Stimulated activated CD4-positive, alpha-beta T cell treated with anti-CD3 and anti-CD28 coated beads, Interleukin-15, amount 100 ng/mL, for 1 hour (primary cell): ENCODE results near the gene TSHZ2.

Experiments
- DNase-seq, 2 donors: peaks; one replicate each; pipeline ENCODE4 v3.0.0-alpha.2; 2020; ENCODE audit warnings: low read depth in 1 of 2, low spot score in 1 of 2

The TSHZ2 gene

DNA sequence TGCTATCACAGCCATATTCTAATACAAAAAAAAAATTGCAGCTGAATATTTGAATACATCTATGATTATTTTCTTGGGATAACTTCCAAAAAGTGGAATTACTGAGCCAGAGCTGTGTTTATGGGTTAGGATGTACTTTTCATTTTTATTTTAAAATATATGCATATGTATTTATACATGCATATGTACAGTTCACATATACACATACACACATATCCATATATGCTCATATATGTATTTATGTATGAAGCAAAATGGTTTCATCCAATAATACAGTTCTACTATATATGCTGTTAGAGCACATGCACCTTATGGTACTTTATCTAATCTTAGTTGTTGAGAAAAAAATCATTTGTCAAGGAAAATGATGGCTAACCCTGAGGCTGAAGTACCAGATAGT lies 54.9 kb downstream of the TSHZ2 start:
- DNase-seq: no peak

DNA sequence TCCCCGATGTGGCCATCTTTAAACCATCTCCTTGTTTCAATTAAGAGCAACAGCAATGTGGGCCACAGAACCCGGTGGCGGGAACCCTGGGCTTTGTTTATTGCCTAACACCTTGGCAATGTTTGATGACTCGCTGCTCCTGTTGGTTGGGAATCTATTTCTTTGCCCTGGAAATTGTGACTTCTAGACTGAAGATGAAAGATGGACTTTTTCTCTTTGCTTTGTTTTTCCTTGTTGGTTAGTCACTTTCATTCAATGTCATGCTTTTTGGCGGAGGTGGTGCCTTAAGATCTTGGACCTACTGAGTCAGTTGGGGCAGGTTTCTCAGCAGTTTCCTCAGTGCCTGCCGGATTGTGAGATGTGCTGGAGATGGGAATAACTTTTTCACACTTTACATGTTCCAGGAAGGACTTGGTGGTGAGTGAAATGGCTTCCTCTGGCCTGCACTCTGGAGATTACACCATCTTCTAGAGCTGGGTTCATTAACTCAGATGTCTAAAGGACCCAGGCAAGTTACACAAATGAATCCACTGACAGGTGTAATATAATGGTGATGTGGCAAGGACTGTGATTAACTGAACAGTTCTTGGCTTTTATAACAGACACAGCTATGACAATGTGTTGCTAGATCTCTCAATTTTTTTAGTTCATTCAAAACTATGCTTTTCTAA lies 56.3 kb downstream of the TSHZ2 start:
- DNase-seq: no peak

DNA sequence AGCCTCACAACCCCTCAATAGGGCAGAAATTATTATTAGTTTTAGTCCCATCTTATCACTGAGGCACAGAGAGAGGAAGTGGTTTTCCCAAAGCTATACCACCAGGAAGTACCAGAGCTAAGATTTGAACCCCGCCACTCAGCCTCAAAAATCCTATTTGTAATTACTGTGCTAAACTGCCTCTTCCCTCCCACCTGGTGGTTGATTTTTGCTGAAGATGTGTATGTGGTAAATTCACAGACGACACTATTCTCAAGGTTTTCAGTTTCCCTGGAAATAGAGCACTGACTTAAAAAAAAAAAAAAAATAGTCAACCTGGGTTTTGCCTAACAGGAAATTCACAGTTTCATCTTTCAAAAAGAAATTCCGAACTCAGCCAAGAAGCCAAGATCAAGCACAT lies 57.9 kb downstream of the TSHZ2 start:
- no peak for DNase-seq

DNA sequence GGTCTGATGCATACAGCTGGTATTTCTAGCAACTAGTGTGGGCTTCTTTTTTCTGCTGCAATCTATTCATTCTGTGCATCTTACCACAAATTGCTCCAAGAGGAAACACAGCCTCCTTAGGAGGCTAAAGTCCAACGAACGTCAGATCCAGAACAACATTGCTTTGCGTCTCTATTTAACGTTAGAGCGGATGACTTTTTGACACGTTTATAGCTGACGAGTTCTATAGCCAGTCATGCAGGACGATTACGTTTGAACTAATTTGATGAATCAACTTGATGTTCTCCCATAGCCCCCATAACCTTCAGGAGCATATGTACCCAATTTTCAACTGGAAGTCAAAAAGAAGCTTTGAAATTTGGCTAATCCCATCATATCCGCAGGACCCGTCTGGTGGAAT lies 59.9 kb downstream of the TSHZ2 start:
- DNase-seq: no peak

DNA sequence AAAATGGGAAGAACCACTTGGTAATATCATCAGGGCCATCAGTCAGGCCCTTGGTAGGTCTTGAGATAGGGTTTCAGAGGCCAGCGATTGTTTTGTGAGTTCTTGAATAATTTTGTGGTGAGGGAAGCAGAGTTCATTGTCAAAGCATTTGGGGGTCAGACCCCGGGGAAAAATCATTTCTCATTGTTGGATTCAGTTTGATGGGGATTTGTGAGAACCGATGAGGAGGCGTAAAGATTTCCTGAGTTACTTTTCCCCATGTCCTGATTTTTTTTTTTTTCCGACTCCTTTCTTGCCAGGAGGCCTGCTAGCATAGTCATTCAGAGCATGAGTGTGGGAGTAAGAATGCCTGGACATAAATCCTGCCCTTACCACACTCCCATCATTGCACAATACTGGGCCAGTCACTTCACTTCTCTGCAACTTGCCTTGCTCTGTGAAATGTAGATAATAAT lies 60.3 kb downstream of the TSHZ2 start:
- no peak for DNase-seq

DNA sequence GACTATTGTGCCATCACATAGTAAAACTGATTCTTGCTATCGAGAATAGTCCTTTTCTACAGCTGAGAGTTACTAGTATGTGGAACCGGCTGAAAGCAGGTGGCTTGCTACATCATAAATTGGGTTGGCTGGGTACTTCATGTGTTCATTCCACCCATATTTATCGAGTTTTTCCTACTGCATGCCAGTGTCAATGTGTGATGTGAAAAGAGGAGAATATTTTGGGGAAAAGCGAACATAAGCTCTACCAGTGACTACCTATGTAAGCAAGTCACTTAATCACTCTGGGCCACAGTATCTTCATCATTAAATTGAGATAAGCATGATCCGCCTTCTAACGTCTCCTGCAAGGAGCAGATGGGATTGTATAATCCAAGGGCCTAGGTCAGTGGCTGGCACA lies 61.0 kb downstream of the TSHZ2 start:
- DNase-seq: no peak

DNA sequence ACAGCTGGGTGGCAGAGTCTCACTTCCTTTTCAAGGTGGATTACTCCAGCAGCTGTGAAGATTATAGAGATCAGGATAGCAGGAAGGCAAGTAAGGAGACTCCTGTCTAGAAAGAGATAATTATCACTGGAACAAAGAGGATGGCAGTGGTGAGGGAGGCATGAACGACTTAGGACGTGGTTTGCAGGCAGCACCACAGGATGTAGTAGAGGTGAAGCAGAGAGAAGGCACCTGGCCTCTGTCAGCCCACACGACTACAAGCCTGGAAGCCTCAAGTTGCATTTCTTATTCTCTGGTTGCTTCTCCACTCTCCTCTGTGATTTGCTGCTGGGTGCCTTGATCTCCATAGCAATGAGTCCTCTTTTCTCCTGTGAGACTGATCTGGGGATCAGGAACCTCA lies 62.7 kb downstream of the TSHZ2 start:
- no peak for DNase-seq

DNA sequence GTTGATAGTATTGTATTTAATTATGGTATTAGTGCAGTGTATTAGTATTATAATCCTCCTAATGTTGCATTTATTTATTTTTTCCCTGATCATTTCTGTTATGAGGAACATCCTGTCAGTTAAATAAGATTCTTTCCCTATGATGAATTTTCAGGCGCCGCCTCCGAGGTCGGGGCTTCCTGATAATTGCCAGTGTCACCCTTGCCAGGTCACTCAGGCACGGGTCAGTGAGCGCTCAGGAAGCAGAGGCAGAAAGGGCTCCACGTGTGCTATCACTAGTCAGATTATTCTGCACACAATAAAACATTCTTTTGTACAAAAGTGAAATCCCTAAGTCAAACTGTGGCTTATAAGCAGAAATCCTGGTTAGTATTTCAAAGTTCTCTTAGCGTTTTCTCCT lies 64.8 kb downstream of the TSHZ2 start:
- DNase-seq: no peak

DNA sequence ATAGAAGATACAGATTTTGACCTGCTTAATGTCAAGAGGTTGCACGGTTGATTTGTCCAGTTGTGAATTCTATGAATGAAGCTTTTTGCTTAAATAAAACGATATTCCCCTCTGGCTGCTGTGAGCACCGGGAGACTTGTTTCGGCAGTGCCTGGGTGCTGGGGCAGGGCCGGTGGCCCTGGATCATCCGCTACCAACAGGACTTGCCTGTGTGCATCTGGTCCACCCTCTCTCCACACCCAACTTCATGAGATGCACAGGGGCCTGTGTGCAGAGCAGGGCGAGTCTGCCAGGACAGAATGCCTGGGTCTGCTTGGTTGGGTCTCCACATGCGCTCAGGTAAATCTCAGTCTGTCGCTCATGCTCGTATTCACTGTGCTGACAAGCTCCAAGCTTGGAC lies 65.5 kb downstream of the TSHZ2 start:
- no peak for DNase-seq

DNA sequence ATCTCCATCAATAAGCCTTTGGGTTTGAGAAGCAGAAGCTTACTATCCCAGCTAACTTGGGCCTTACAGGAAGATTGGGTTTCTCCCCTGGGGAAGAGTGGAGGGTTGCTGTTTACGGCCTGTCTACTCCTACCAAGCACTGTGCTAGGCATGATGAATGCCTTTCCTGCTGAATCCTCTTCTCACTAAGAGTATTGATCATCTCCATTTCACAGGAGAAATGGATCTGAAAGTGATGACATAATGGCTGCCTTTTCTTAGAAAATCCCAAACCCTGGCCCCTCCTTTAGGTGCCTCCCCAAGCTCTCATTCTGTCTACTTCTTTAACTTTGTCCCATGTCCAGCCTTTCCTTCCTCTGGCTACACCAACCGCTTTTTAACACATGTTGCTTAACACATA lies 66.1 kb downstream of the TSHZ2 start:
- DNase-seq: no peak

DNA sequence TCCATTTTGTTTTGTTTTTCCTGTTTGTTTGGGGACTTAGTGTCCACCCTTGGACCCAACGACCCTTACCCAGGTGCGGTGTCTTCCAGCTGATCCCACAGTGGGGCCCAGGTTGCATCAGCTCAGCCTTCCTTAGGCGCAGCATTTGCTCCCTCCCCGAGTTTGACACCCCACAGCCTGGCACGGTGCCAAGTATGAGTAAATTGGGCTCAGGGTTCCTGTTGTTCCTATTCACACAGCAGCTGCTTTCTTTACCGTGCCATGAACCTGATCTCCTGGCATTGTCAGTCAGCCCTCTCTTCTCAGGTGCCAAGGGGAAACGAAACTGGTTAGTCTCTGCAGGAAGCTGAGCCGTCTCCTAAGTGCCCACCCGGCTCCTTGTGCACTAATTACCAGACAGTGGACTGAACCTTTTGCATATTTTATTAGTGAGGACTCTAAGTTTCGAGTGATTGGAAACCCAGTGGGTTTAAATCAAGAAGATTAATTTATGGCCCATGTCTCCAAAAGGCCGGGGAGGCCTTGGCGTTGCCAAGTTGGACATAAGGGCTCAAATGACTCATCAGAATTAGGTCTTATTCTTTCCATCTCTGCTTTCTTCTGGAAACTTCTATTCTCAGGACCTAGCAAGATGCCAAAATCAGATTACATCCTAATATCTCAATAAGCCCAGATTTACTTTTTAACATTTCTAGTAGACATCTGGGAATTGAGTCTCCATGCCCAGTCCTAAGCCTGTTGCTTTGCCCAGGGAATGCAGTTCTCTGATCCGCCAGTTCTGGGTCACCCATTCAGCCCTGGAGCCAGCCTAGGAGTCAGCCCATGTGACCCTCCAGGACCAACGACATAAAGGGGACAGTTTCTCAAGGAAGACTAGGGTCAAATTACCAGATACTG lies 68.8 kb downstream of the TSHZ2 start:
- no peak for DNase-seq

DNA sequence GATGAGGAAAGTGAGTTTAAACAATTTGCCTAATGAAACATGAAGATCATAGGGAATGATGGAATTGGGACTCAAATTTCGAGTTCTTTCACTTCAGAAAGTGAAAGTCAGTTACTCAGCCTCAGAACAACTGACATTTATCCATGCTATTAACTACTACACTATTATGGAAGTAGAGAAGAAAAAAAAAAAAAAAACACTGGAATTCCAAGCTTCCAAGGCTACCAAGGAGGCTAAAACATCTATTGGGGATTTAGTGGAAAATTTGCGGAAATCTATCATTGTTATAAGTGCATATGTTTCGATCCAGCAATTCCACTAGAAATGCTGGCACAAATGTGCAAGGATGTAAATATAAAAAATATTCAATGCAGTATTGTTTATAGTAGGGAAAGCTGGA lies 70.4 kb downstream of the TSHZ2 start:
- no peak for DNase-seq

DNA sequence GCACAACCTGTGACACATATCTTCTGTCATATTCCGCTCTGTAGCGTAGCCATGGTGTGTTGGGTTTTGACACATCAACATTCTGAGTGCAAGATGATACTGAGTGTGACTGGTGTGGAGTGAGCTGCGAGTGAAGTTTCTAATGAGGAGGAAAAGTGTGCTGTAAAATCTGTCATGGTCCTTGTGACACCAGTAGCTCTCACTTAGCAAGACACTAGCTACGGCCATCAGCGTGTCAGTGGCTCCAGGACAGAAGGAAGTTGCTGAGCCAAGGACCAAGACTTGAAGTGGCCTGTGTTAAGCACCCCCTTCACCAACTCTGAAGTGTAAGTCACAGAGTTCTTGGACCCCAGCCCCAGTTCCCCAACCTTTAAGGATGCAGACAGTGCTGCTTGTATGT lies 72.1 kb downstream of the TSHZ2 start:
- DNase-seq: no peak

DNA sequence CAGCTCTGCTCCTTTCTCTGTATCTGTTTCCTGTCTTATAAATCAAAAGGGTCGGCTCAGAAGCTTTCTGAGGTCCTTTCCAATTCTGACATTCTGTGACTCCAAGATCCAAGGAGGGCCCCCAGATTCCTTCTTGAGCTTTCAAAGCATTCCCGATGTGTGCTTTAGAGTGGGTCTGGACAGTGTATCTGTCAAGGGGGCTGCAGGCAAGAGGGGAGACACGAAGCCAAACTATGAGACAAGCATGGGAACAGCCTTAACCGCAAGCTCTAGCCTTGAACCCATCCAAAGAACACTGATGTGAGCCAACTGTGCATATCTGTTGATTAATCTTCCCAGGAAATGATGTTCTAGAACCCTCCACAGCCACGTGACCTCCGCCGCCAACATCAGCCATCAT lies 73.8 kb downstream of the TSHZ2 start:
- DNase-seq: no peak

DNA sequence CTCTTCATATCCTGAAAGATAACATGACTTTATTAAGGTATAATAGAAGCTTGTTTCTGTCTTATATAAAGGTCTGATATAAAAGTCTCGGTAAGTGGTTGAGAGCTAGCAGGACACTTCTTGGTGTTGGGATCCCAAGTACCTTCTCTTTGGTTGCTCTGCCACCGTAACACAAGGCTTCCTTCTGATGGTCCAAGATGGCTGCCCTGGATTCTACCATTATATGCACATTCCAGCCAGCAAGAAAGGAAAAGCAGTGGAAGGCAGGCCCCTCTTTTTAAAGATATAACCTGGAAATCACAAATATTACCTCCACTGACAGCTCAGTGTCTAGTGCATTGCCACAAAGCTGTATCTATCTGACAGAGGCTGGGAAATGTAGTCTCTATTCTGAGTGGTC lies 75.0 kb downstream of the TSHZ2 start:
- no peak for DNase-seq

DNA sequence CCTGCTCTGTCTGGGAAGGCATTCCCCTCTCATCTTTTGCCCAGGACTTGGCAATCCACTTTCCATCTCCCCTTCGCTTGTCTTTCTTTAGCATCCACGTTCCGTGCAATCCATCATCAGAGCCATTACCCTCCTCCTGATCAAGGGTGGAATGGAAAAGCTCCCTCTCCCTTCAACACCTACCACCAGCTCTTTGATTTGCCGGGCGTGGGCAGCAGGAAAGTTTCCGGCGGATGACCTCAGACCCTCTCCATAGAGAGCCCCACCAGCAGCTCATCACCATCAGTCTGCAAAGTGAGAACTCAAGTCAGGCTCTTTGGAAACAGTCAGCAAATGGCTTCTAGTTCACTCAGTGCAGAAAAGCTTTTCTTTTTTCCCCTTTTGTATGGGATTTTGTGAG lies 76.2 kb downstream of the TSHZ2 start:
- no peak for DNase-seq

DNA sequence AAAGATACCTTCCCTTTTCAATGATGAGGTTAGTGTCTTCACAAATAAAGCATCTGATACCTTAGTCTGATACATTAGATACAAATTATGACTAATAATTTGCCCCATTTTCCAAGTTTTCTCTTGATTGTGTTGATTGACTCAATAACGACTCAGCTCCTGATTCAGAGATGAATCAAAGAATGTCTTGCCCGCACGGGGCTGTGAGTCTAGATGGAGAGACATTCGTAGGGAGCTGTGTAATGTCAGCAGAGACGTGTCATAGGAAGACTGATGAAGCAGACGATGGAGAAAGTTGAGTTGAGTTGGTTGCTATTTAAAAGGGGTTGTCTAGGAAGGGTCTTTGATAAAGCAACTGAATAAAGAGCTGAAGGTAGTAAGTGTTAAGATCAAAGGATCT lies 78.2 kb downstream of the TSHZ2 start:
- DNase-seq: no peak

DNA sequence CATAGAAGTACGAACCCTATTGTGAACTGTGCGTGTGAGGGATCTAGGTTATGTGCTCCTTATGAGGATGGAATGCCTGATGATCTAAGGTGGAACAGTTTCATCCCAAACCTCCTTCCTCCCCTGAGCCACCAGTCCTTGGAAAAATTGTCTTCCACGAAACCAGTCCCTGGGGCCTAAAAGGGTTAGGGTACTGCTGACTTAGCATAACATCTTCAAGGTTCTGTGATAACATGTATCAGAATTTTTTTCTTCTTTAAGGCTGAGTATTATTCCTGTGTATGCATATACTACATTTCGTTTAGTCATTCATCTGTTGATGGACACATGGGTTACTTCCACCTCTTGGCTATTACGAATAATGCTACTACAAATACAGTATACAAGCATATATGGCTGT lies 80.2 kb downstream of the TSHZ2 start:
- no peak for DNase-seq

DNA sequence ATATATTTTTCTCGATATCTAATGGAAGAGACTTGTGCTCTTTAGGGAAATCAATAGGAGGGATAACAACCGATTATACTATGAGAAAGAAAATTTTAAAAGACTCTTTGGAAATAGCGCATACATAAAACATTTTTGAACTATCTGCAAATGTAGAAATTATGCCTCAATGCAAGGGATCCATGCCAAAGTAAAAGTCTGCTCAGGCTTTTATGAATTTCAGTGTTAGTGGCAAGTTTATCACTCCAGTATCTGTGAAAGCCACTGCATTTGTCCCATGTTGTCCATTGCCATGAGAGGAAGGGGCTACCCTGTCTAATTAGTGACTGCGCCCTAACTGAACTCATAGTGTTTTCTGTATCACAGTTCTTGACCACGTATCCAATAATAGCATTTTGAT lies 81.4 kb downstream of the TSHZ2 start:
- DNase-seq: no peak

DNA sequence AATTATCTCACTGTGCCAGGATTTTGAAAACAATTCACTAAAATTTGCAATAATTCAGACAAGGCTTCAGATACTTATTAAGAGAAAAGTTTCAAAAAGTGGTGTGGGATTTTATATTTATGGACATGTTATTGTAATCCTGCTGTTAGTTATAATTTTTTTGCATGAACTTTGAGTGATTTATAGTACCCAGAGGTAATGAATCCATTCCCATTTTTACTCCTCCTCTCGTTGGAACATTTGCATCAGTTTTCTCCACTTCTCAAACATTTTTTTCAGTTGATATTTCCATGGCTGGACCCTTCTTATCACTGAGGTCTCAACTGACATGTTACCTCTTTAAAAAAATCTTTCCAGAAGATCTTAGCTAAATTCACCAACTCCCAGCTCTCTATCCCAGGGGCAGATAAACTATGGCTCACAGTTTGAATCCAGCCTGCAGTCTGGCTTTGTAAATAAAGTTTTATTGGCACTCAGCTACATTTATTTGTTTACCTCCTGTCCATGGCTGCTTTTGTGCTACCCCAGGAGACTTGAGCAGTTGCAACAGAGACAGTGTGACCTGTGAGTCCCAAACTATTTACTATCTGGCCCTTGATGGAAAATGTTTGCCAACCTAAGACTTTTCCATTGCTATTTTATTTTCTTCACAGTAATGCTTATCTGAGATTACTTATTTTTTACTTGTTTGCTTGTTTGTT lies 83.4 kb downstream of the TSHZ2 start:
- DNase-seq: no peak

DNA sequence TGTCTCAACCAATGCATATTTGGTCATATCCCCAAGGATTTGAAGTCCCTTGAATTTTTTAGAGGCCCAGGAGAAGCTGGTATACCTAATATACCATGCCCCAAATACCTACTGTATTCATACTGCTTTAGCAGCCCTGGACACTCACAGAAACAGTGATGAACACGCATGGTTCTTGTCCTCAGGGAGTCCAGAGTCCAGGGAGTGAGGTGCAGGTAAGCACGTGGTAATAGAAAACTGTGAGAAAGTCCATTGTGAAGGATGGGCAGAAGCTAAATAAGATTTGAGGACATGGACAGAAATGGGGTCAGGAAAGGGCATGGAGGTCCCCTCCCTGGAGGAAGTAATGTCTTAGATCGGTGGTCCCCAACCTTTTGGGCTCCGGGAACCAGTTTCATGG lies 85.4 kb downstream of the TSHZ2 start:
- no peak for DNase-seq

DNA sequence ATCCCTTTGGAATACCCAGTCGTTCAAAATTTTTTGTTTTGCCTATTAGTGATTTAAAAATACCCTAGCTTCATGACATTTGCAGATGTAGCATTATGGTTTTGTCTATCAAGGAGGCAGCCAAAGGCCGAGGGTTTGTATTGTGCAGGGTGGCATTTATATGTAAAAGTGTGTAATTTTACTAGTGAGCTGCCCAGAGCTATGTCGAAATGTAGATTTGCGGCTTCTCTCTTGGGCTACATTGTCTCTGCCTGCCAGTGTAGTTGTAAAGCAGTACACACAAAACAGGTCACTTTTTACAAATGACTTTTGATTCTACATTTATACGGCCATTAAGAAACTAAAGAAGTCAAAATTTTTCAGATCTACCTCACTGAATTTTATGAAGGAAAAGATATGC lies 87.7 kb downstream of the TSHZ2 start:
- DNase-seq: no peak
